ENCODE results near the gene MFAP4.
A peak's percentile ranks its signal among the peaks of the same experiment; 100 is the strongest.

Gene MFAP4

GRCh38 chr17:19386974-19387920 is at the start of gene MFAP4:
TSS of gene MFAP4 (minus strand) at chr17:19387190. CDS start at chr17:19387155, 35 bp downstream.
- DNase-seq (ENCODE audit: low read depth), result peak; percentile 38

- DNase-seq (ENCODE audit: low read depth), result no peak
Measured at GRCh38 chr17:19433727-19434340, 46.8 kb upstream of the MFAP4 start.

GRCh38 chr17:19433255-19433654 is 46.3 kb upstream of the MFAP4 start:
- DNase-seq (ENCODE audit: low read depth), result no peak

- no peak for DNase-seq (ENCODE audit: low read depth)
Measured at GRCh38 chr17:19431691-19432090, 44.7 kb upstream of the MFAP4 start.

- DNase-seq (ENCODE audit: low read depth), result no peak
Measured at GRCh38 chr17:19426631-19427030, 39.6 kb upstream of the MFAP4 start.

GRCh38 chr17:19424934-19425868 is 38.2 kb upstream of the MFAP4 start:
- DNase-seq (ENCODE audit: low read depth), result no peak

- DNase-seq (ENCODE audit: low read depth), result no peak
Measured at GRCh38 chr17:19421926-19422325, 34.9 kb upstream of the MFAP4 start.

GRCh38 chr17:19421219-19421618 is 34.2 kb upstream of the MFAP4 start:
- no peak for DNase-seq (ENCODE audit: low read depth)

GRCh38 chr17:19418251-19418992 is 31.4 kb upstream of the MFAP4 start:
- DNase-seq (ENCODE audit: low read depth), result peak; percentile 71

GRCh38 chr17:19417611-19418010 is 30.6 kb upstream of the MFAP4 start:
- DNase-seq (ENCODE audit: low read depth), result no peak

- DNase-seq (ENCODE audit: low read depth), result no peak
Measured at GRCh38 chr17:19415806-19416775, 29.1 kb upstream of the MFAP4 start.

GRCh38 chr17:19415311-19415710 is 28.3 kb upstream of the MFAP4 start:
- DNase-seq (ENCODE audit: low read depth), result no peak

GRCh38 chr17:19414396-19415280 is 27.6 kb upstream of the MFAP4 start:
- DNase-seq (ENCODE audit: low read depth), result no peak

- DNase-seq (ENCODE audit: low read depth), result no peak
Measured at GRCh38 chr17:19413761-19414160, 26.8 kb upstream of the MFAP4 start.

GRCh38 chr17:19412984-19413383 is 26.0 kb upstream of the MFAP4 start:
- no peak for DNase-seq (ENCODE audit: low read depth)

GRCh38 chr17:19412510-19412909 is 25.5 kb upstream of the MFAP4 start:
- no peak for DNase-seq (ENCODE audit: low read depth)

GRCh38 chr17:19411631-19412030 is 24.6 kb upstream of the MFAP4 start:
- DNase-seq (ENCODE audit: low read depth), result no peak

GRCh38 chr17:19410875-19411620 is 24.1 kb upstream of the MFAP4 start, which contains the start of gene RNF112:
TSS of gene RNF112 (plus strand) at chr17:19411232. CDS start at chr17:19411409, 177 bp downstream.
- peak; percentile 42 for DNase-seq (ENCODE audit: low read depth)
